ENCODE data around the gene SCART1. TPM values are rescaled to one million over a fixed set of nuclear protein-coding genes. Genes with fewer than 3 reads are reported as not detected.
"Not testable (repeated sequence)": the region's sequence is repeated elsewhere in the genome, so short reads cannot be mapped to it uniquely, and the experiment has no call there.

SCART1 gene
- total RNA-seq, 1 experiment from 2014 or later, result 0.57 TPM

GRCh38 chr10:133471300-133472109 lies 17.8 kb downstream of the SCART1 start:
- no peak for DNase-seq (ENCODE audit: low read depth)

GRCh38 chr10:133473270-133473669 lies 19.5 kb downstream of the SCART1 start:
- no peak for DNase-seq (ENCODE audit: low read depth)

GRCh38 chr10:133474027-133474426 lies 20.3 kb downstream of the SCART1 start:
- no peak for DNase-seq (ENCODE audit: low read depth)

- DNase-seq (ENCODE audit: low read depth), result no peak
Observed at GRCh38 chr10:133474665-133475424, 21.1 kb downstream of the SCART1 start.

GRCh38 chr10:133475425-133475734 lies 21.6 kb downstream of the SCART1 start:
- no peak for DNase-seq (ENCODE audit: low read depth)

- no peak for DNase-seq (ENCODE audit: low read depth)
Observed at GRCh38 chr10:133475821-133476640, 22.3 kb downstream of the SCART1 start.

GRCh38 chr10:133476641-133476990 lies 22.9 kb downstream of the SCART1 start:
- DNase-seq (ENCODE audit: low read depth), result no peak

- DNase-seq (ENCODE audit: low read depth), result no peak
Observed at GRCh38 chr10:133481086-133481643, 27.4 kb downstream of the SCART1 start.

GRCh38 chr10:133481657-133482056 lies 27.9 kb downstream of the SCART1 start:
- DNase-seq (ENCODE audit: low read depth), result no peak

- DNase-seq (ENCODE audit: low read depth), result no peak
Observed at GRCh38 chr10:133484818-133485217, 31.1 kb downstream of the SCART1 start.

- no peak for DNase-seq (ENCODE audit: low read depth)
Observed at GRCh38 chr10:133487085-133487484, 33.3 kb downstream of the SCART1 start.

- DNase-seq (ENCODE audit: low read depth), result no peak
Observed at GRCh38 chr10:133488354-133488753, 34.6 kb downstream of the SCART1 start.

GRCh38 chr10:133489816-133490588 lies 36.3 kb downstream of the SCART1 start:
- no peak for DNase-seq (ENCODE audit: low read depth)

- DNase-seq (ENCODE audit: low read depth), result not testable (repeated sequence)
Observed at GRCh38 chr10:133493562-133493961, 39.8 kb downstream of the SCART1 start.

GRCh38 chr10:133497363-133497762 lies 43.6 kb downstream of the SCART1 start:
- peak; percentile 2 for DNase-seq (ENCODE audit: low read depth)

- not testable (repeated sequence) for DNase-seq (ENCODE audit: low read depth)
Observed at GRCh38 chr10:133499176-133499575, 45.4 kb downstream of the SCART1 start.

- not testable (repeated sequence) for DNase-seq (ENCODE audit: low read depth)
Observed at GRCh38 chr10:133500897-133501296, 47.2 kb downstream of the SCART1 start.

- DNase-seq (ENCODE audit: low read depth), result no peak
Observed at GRCh38 chr10:133509700-133510099, 56.0 kb downstream of the SCART1 start.

GRCh38 chr10:133511408-133511807 lies 57.7 kb downstream of the SCART1 start:
- DNase-seq (ENCODE audit: low read depth), result no peak

GRCh38 chr10:133511907-133512528 lies 58.3 kb downstream of the SCART1 start:
- no peak for DNase-seq (ENCODE audit: low read depth)

- DNase-seq (ENCODE audit: low read depth), result no peak
Observed at GRCh38 chr10:133515471-133515870, 61.7 kb downstream of the SCART1 start.
